Right lobe of liver (tissue), 4 donors: ENCODE data around the gene CLEC3B.

ENCODE experiments used
- POLR2A ChIP-seq: fragments of 450-650 bp; IDR thresholded peaks from one replicate; pipeline ENCODE4 v1.6.1; 2017; ENCODE audit warnings: antibody characterized with exemption, mild to moderate bottlenecking
- TF ChIP-seq, protein P1 (sequence below), 4 donors: fragments of 200-600 bp in 3 of 4; fragments of 450-650 bp in 1 of 4; IDR thresholded peaks; one replicate each; pipeline versions ENCODE4 v1.5.1 to v1.8.0; 2016 to 2022; ENCODE audit warnings: antibody characterized with exemption in 4 of 4, mild to moderate bottlenecking in 2 of 4
- donor health status: DM: no; HTN: no; CAD: no.
- donor health status: DM: no; HTN: no; CAD: no.
- donor health status: DM: no; HTN: yes; CAD: no.

DNA sequence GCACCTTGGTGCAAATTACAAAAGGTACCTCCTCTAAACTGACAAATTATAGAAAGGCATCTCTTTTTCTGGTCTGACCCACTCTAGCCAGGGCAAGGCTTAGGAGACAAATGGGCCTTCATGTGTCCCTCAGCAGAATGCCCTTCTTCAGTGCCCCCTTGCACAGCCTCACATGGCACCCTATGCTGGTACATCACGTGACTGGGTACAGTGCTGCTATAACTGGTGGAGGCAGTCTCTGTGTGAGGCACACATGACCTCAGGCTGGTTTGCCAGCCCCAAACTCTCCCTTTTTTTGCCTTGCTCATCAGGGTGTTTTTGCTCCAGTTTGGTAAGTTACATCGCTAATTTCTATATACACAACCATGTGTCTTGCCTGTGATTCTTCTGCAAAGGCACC lies 3.1 kb downstream of the CLEC3B start:
- TF ChIP-seq, protein P1, sequence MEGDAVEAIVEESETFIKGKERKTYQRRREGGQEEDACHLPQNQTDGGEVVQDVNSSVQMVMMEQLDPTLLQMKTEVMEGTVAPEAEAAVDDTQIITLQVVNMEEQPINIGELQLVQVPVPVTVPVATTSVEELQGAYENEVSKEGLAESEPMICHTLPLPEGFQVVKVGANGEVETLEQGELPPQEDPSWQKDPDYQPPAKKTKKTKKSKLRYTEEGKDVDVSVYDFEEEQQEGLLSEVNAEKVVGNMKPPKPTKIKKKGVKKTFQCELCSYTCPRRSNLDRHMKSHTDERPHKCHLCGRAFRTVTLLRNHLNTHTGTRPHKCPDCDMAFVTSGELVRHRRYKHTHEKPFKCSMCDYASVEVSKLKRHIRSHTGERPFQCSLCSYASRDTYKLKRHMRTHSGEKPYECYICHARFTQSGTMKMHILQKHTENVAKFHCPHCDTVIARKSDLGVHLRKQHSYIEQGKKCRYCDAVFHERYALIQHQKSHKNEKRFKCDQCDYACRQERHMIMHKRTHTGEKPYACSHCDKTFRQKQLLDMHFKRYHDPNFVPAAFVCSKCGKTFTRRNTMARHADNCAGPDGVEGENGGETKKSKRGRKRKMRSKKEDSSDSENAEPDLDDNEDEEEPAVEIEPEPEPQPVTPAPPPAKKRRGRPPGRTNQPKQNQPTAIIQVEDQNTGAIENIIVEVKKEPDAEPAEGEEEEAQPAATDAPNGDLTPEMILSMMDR (IDR thresholded peaks at IDR 0.05) = no peak
- TF ChIP-seq POLR2A = no peak
